ENCODE data around the gene KRTAP20-3. TPM values are rescaled to one million over a fixed set of nuclear protein-coding genes. Genes with fewer than 3 reads are reported as not detected.

Gene KRTAP20-3
- total and polyA plus RNA-seq, 10 of the 15 experiments (the other 5 are each of a cell fraction or from before 2014, with no cell fraction given), result not detected

GRCh38 chr21:30628109-30628508 is 14.6 kb upstream of the KRTAP20-3 start:
- H3K4me1 ChIP-seq (ENCODE audit: control insufficient read depth, insufficient read depth, low read length), result no peaks in the 10 kb centered on the region
- H3K27ac ChIP-seq (ENCODE audit: control insufficient read depth, insufficient read depth), result no peak overlapping the region
- SMC1A ChIA-PET (ENCODE audit: uncharacterized antibody, unreplicated experiment), result interaction anchor here (0.6 kb wide), 1 partner anchor 292 kb away, joined by 3 read pairs; no protein-coding TSS in a partner anchor
- DNase-seq (ENCODE audit: low read depth, low spot score) (no peak), FAIRE-seq (no peak), ATAC-seq (no peak)
- no peak overlapping the region for H3K9ac ChIP-seq (ENCODE audit: control insufficient read depth, insufficient read depth, low read length)
- H3K36me3 ChIP-seq (ENCODE audit: control insufficient read depth in 2 of 2, insufficient read depth in 2 of 2, low read length in 1 of 2), result no peaks in the 10 kb centered on the region
- RAD21 ChIA-PET (ENCODE audit: unreplicated experiment), result no interaction called here
- no peak overlapping the region for H3K4me3 ChIP-seq
- BruUV-seq (replicated peaks), result no TSS peak
- no peak overlapping the region for H2AFZ ChIP-seq (ENCODE audit: control insufficient read depth, low read depth, low read length)
- no peaks in the 10 kb centered on the region for H3K27me3 ChIP-seq (replicated peaks in 1 of 2; ENCODE audit: control insufficient read depth in 2 of 2, insufficient read depth in 2 of 2, low read length in 1 of 2)
- H3K4me2 ChIP-seq (ENCODE audit: control insufficient read depth, insufficient read depth), result no peak overlapping the region
- in situ Hi-C loops (cut with MboI) (no loop called here), intact Hi-C loops (cut with micrococcal nuclease; ENCODE audit: unreplicated experiment) (no loop called here)
- WGBS (ENCODE audit: insufficient coverage, insufficient replicate concordance, low lambda C conversion rate, missing lambda C conversion rate), result 43% methylated on average over 4 of the region's 4 CpGs
- no peaks in the 10 kb centered on the region for H4K20me1 ChIP-seq (ENCODE audit: control insufficient read depth, insufficient read depth)
- TF ChIP-seq SREBF2 (IDR thresholded peaks at IDR 0.05; ENCODE audit: low read length) (no peak), PAX5 (IDR thresholded peaks at IDR 0.05; ENCODE audit: borderline replicate concordance, low read depth, low read length) (no peak), RAD51 (IDR thresholded peaks at IDR 0.05) (no peak), E2F8 (IDR thresholded peaks at IDR 0.05; ENCODE audit: low read depth, partially characterized antibody) (no peak), HDAC6 (IDR thresholded peaks at IDR 0.05; ENCODE audit: unreplicated experiment) (no peak), SRF (IDR thresholded peaks at IDR 0.05; ENCODE audit: low read depth in 2 of 2, low read length in 2 of 2) (no peak), EGR1 (IDR thresholded peaks at IDR 0.05; ENCODE audit: borderline replicate concordance in 1 of 2, low read depth in 2 of 2, low read length in 2 of 2) (no peak), ZNF24 (IDR thresholded peaks at IDR 0.05) (no peak), ESRRA (IDR thresholded peaks at IDR 0.05; ENCODE audit: low read length) (no peak), HDAC2 (IDR thresholded peaks at IDR 0.05) (no peak), BMI1 (IDR thresholded peaks at IDR 0.05; ENCODE audit: borderline replicate concordance) (no peak)
- TF ChIP-seq, protein P1, sequence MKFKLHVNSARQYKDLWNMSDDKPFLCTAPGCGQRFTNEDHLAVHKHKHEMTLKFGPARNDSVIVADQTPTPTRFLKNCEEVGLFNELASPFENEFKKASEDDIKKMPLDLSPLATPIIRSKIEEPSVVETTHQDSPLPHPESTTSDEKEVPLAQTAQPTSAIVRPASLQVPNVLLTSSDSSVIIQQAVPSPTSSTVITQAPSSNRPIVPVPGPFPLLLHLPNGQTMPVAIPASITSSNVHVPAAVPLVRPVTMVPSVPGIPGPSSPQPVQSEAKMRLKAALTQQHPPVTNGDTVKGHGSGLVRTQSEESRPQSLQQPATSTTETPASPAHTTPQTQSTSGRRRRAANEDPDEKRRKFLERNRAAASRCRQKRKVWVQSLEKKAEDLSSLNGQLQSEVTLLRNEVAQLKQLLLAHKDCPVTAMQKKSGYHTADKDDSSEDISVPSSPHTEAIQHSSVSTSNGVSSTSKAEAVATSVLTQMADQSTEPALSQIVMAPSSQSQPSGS (IDR thresholded peaks at IDR 0.05; ENCODE audit: low read length), result no peak
- CTCF ChIA-PET, result no interaction called here
- H3K79me2 ChIP-seq (ENCODE audit: control insufficient read depth, insufficient read depth, low read length), result no peaks in the 10 kb centered on the region
- POLR2A ChIA-PET, result no interaction called here
- no peaks in the 10 kb centered on the region; the same call in 2 of the 3 replicates for H3K9me3 ChIP-seq (replicated peaks; ENCODE audit: control insufficient read depth, insufficient read depth, low read length)

Data from GM12878 (cell line).